GM11168 (cell line): ENCODE results near the gene GALNS.

ENCODE experiments used
- in situ Hi-C: fragments of 300-500 bp; cut with MboI; formaldehyde crosslinking; loops from one replicate; pipeline ENCODE4 v1.12.0; 2022; ENCODE audit warnings: low sequenced_read_pairs; ENCODE audit not compliant: unreplicated experiment

Gene GALNS

GRCh38 chr16:88840600-88841215 lies 16.0 kb downstream of the GALNS start:
- in situ Hi-C loops, result no loop called here

GRCh38 chr16:88839745-88840599 lies 16.8 kb downstream of the GALNS start:
- in situ Hi-C loops, result no loop called here

GRCh38 chr16:88839026-88839529 lies 17.7 kb downstream of the GALNS start:
- in situ Hi-C loops, result no loop called here

- in situ Hi-C loops, result no loop called here
These were observed 18.2 kb downstream of the GALNS start for GRCh38 chr16:88838566-88838965.

GRCh38 chr16:88837806-88838205 lies 18.9 kb downstream of the GALNS start:
- in situ Hi-C loops, result no loop called here

- in situ Hi-C loops, result no loop called here
These were observed 20.0 kb downstream of the GALNS start for GRCh38 chr16:88836791-88837190.

- in situ Hi-C loops, result no loop called here
These were observed 20.9 kb downstream of the GALNS start for GRCh38 chr16:88835818-88836217.

- in situ Hi-C loops, result no loop called here
These were observed 21.4 kb downstream of the GALNS start for GRCh38 chr16:88835383-88835782.

- in situ Hi-C loops, result no loop called here
These were observed 22.1 kb downstream of the GALNS start for GRCh38 chr16:88834670-88835069.

GRCh38 chr16:88833086-88833485 lies 23.7 kb downstream of the GALNS start:
- in situ Hi-C loops, result no loop called here

- in situ Hi-C loops, result no loop called here
These were observed 24.9 kb downstream of the GALNS start for GRCh38 chr16:88831838-88832237.

- in situ Hi-C loops, result no loop called here
These were observed 26.0 kb downstream of the GALNS start for GRCh38 chr16:88830783-88831182.

GRCh38 chr16:88830258-88830657 lies 26.5 kb downstream of the GALNS start:
- in situ Hi-C loops, result no loop called here

GRCh38 chr16:88828711-88829110 lies 28.0 kb downstream of the GALNS start:
- in situ Hi-C loops, result loop anchor here (10.0 kb wide), 1 partner anchor 336 kb away; no protein-coding TSS in a partner anchor

GRCh38 chr16:88827727-88828126 lies 29.0 kb downstream of the GALNS start:
- in situ Hi-C loops, result loop anchor here (10.0 kb wide), 1 partner anchor 337 kb away; no protein-coding TSS in a partner anchor

GRCh38 chr16:88826070-88826840 lies 30.5 kb downstream of the GALNS start:
- in situ Hi-C loops, result loop anchor here (10.0 kb wide), 1 partner anchor 339 kb away; no protein-coding TSS in a partner anchor

GRCh38 chr16:88825146-88825545 lies 31.6 kb downstream of the GALNS start:
- in situ Hi-C loops, result loop anchor here (10.0 kb wide), 1 partner anchor 340 kb away; no protein-coding TSS in a partner anchor

- in situ Hi-C loops, result loop anchor here (10.0 kb wide), 1 partner anchor 340 kb away; no protein-coding TSS in a partner anchor
These were observed 32.3 kb downstream of the GALNS start for GRCh38 chr16:88824256-88825077.

- in situ Hi-C loops, result loop anchor here (10.0 kb wide), 1 partner anchor 341 kb away; no protein-coding TSS in a partner anchor
These were observed 33.1 kb downstream of the GALNS start for GRCh38 chr16:88823646-88824045.
